Activated CD4-positive, CD25-positive, alpha-beta regulatory T cell treated with anti-CD3 and anti-CD28 coated beads, Interleukin-2, amount 50 U/mL, for 16 hours (primary cell): ENCODE results near the gene CCRL2.

Source experiments
- DNase-seq: peaks from one replicate; pipeline ENCODE4 v3.0.0-alpha.2; 2020; ENCODE audit warnings: low read depth, low spot score

The CCRL2 gene, protein sequence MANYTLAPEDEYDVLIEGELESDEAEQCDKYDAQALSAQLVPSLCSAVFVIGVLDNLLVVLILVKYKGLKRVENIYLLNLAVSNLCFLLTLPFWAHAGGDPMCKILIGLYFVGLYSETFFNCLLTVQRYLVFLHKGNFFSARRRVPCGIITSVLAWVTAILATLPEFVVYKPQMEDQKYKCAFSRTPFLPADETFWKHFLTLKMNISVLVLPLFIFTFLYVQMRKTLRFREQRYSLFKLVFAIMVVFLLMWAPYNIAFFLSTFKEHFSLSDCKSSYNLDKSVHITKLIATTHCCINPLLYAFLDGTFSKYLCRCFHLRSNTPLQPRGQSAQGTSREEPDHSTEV

GRCh38 chr3:46406788-46407611 lies at the start of gene CCRL2, which contains the start of gene CCR5AS:
CCRL2 (plus strand) TSS chr3:46407259; CDS start chr3:46408080, 821 bp downstream.
CCR5AS (minus strand) TSS chr3:46407066.
- peak; percentile 11 for DNase-seq

- no peak for DNase-seq
These were observed 48.6 kb upstream of the CCRL2 start for GRCh38 chr3:46358466-46358865.

DNA sequence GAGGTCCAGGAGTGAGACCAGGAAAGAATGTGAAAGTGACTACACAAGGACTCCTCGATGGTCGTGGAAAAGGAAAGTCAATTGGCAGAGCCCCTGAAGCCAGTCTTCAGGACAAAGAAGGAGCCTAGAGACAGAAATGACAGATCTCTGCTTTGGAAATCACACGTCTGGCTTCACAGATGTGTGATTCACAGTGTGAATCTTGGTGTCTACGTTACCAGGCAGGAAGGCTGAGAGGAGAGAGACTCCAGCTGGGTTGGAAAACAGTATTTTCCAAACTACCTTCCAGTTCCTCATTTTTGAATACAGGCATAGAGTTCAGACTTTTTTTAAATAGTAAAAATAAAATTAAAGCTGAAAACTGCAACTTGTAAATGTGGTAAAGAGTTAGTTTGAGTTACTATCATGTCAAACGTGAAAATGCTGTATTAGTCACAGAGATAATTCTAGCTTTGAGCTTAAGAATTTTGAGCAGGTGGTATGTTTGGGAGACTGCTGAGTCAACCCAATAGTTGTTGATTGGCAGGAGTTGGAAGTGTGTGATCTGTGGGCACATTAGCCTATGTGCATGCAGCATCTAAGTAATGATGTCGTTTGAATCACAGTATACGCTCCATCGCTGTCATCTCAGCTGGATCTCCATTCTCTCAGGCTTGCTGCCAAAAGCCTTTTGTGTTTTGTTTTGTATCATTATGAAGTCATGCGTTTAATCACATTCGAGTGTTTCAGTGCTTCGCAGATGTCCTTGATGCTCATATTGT lies 47.1 kb upstream of the CCRL2 start:
- no peak for DNase-seq

- no peak for DNase-seq
These were observed 46.2 kb upstream of the CCRL2 start for GRCh38 chr3:46360907-46361306.

DNA sequence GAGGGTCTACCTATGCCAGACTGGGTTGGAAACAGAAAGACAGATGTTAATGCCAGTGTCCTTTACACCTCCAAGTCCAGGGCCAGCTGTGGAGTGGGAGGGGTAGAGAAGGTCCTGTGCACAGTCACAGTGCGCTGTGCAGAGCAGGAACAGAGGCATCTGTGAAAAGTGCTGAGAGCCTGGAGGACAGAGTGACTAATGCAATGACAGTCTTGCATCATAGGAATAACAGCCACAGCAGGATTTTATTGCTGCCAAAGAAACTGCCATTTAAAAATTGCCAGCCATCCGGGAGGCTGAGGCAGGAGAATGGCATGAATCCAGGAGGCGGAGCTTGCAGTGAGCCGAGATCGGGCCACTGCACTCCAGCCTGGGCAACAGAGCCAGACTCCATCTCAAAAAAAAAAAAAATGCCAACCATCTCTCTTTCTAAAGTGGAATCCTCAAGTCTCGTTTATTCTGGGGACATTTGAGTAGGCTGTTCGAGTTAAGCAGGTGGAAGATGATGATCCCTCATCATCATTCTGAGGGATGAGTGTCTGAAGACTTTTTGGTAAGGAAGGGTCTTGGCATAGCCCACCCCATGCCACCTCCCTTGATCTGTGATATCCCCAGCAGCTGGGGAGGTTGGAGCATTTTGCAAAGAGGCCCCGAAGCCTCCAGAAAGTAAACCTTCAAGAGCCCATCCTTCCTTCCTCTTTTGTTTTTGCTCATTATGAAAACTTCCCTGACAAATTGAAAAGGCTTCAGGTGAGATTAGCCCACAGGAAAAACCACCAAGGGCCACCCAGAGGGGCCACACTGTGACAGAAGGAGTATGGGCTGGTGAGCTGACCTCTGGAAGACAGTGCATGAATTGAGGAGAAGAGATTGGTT lies 45.4 kb upstream of the CCRL2 start:
- DNase-seq: no peak

DNA sequence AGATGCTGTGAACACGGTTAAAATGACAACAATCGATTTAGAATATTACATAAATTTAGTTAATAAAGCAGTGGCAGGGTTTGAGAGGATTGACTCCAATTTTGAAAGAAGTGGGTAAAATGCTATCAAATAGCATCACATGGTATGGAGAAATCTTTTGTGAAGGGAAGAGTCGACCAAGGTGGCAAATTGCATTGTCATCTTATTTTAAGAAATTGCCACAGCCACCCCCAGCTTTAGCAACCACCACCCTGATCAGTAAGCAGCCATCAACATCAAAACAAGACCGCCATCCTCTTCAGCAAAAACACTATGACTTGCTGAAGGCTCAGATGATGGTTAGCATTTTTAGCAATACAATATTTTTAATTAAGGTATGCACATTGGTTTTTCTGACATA lies 42.0 kb upstream of the CCRL2 start:
- DNase-seq: no peak

- DNase-seq: no peak
These were observed 41.1 kb upstream of the CCRL2 start for GRCh38 chr3:46365737-46366524.

- no peak for DNase-seq
These were observed 39.2 kb upstream of the CCRL2 start for GRCh38 chr3:46367811-46368210.

- DNase-seq: peak; percentile 40
These were observed 38.5 kb upstream of the CCRL2 start for GRCh38 chr3:46368569-46368968.

- no peak for DNase-seq
These were observed 37.9 kb upstream of the CCRL2 start for GRCh38 chr3:46369151-46369550.

DNA sequence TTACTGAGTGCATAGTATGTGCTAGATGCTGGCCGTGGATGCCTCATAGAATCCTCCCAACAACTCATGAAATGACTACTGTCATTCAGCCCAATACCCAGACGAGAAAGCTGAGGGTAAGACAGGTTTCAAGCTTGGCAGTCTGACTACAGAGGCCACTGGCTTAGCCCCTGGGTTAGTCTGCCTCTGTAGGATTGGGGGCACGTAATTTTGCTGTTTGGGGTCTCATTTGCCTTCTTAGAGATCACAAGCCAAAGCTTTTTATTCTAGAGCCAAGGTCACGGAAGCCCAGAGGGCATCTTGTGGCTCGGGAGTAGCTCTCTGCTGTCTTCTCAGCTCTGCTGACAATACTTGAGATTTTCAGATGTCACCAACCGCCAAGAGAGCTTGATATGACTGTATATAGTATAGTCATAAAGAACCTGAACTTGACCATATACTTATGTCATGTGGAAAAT lies 37.4 kb upstream of the CCRL2 start:
- DNase-seq: no peak

DNA sequence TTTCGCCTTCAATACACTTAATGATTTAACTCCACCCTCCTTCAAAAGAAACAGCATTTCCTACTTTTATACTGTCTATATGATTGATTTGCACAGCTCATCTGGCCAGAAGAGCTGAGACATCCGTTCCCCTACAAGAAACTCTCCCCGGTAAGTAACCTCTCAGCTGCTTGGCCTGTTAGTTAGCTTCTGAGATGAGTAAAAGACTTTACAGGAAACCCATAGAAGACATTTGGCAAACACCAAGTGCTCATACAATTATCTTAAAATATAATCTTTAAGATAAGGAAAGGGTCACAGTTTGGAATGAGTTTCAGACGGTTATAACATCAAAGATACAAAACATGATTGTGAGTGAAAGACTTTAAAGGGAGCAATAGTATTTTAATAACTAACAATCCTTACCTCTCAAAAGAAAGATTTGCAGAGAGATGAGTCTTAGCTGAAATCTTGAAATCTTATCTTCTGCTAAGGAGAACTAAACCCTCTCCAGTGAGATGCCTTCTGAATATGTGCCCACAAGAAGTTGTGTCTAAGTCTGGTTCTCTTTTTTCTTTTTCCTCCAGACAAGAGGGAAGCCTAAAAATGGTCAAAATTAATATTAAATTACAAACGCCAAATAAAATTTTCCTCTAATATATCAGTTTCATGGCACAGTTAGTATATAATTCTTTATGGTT lies 36.1 kb upstream of the CCRL2 start, which contains the start of gene CCR5:
TSS of gene CCR5 (plus strand) at position 108 of the 680 bp plus-strand sequence. CDS start 1,957 bp downstream, outside the sequence.
- peak; percentile 18 for DNase-seq

GRCh38 chr3:46371519-46372340 lies 35.3 kb upstream of the CCRL2 start:
- no peak for DNase-seq

DNA sequence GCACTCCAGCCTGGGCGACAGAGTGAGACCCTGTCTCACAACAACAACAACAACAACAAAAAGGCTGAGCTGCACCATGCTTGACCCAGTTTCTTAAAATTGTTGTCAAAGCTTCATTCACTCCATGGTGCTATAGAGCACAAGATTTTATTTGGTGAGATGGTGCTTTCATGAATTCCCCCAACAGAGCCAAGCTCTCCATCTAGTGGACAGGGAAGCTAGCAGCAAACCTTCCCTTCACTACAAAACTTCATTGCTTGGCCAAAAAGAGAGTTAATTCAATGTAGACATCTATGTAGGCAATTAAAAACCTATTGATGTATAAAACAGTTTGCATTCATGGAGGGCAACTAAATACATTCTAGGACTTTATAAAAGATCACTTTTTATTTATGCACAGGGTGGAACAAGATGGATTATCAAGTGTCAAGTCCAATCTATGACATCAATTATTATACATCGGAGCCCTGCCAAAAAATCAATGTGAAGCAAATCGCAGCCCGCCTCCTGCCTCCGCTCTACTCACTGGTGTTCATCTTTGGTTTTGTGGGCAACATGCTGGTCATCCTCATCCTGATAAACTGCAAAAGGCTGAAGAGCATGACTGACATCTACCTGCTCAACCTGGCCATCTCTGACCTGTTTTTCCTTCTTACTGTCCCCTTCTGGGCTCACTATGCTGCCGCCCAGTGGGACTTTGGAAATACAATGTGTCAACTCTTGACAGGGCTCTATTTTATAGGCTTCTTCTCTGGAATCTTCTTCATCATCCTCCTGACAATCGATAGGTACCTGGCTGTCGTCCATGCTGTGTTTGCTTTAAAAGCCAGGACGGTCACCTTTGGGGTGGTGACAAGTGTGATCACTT lies 34.3 kb upstream of the CCRL2 start:
- no peak for DNase-seq

DNA sequence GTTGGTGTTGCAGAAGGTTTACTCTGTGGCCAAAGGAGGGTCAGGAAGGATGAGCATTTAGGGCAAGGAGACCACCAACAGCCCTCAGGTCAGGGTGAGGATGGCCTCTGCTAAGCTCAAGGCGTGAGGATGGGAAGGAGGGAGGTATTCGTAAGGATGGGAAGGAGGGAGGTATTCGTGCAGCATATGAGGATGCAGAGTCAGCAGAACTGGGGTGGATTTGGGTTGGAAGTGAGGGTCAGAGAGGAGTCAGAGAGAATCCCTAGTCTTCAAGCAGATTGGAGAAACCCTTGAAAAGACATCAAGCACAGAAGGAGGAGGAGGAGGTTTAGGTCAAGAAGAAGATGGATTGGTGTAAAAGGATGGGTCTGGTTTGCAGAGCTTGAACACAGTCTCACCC lies 32.3 kb upstream of the CCRL2 start:
- DNase-seq: no peak

GRCh38 chr3:46375218-46375617 lies 31.8 kb upstream of the CCRL2 start:
- DNase-seq: no peak

GRCh38 chr3:46375814-46376213 lies 31.2 kb upstream of the CCRL2 start:
- no peak for DNase-seq
